Neural progenitor cell (in vitro differentiated cells): Measurements from ENCODE around the gene XAGE1A.
"Not testable (repeated sequence)": the region's sequence is repeated elsewhere in the genome, so short reads cannot be mapped to it uniquely, and the experiment has no call there.

Source experiments
- EZH2 ChIP-seq: fragments of 200-600 bp; sonication (generic); IDR thresholded peaks from 2 replicates; pipeline ENCODE4 v1.6.1; 2017; ENCODE audit warnings: antibody characterized with exemption, mild to moderate bottlenecking, moderate library complexity
- TF ChIP-seq, protein P1 (sequence below): fragments of 200-600 bp; sonication (generic); IDR thresholded peaks from 2 replicates; pipeline ENCODE4 v1.5.1; 2017; ENCODE audit warnings: antibody characterized with exemption, mild to moderate bottlenecking

DNA sequence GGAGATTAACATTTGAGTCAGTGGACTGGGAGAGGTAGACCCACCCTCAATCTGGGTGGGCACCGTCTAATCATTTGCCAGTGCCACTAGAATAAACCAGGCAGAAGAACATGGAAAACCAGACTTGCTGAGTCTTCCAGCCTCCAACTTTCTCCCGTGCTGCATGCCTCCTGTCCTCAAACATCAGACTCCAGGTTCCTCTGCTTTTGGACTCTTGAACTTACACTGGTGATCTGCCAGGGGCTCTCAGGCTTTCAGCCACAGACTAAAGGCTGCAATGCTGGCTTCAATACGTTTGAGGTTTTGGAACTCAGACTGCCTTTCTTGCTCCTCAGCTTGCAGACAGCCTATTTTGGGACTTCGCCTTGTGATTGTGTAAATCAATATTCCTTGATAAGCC, 45.4 kb downstream of the XAGE1A start:
- TF ChIP-seq, protein P1, sequence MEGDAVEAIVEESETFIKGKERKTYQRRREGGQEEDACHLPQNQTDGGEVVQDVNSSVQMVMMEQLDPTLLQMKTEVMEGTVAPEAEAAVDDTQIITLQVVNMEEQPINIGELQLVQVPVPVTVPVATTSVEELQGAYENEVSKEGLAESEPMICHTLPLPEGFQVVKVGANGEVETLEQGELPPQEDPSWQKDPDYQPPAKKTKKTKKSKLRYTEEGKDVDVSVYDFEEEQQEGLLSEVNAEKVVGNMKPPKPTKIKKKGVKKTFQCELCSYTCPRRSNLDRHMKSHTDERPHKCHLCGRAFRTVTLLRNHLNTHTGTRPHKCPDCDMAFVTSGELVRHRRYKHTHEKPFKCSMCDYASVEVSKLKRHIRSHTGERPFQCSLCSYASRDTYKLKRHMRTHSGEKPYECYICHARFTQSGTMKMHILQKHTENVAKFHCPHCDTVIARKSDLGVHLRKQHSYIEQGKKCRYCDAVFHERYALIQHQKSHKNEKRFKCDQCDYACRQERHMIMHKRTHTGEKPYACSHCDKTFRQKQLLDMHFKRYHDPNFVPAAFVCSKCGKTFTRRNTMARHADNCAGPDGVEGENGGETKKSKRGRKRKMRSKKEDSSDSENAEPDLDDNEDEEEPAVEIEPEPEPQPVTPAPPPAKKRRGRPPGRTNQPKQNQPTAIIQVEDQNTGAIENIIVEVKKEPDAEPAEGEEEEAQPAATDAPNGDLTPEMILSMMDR: not testable (repeated sequence)
- TF ChIP-seq EZH2: not testable (repeated sequence)
